ENCODE measurements around the gene GID8.

GRCh38 chr20:62957136-62958117, 19.5 kb downstream of the GID8 start:
- TF ChIP-seq, protein P1, sequence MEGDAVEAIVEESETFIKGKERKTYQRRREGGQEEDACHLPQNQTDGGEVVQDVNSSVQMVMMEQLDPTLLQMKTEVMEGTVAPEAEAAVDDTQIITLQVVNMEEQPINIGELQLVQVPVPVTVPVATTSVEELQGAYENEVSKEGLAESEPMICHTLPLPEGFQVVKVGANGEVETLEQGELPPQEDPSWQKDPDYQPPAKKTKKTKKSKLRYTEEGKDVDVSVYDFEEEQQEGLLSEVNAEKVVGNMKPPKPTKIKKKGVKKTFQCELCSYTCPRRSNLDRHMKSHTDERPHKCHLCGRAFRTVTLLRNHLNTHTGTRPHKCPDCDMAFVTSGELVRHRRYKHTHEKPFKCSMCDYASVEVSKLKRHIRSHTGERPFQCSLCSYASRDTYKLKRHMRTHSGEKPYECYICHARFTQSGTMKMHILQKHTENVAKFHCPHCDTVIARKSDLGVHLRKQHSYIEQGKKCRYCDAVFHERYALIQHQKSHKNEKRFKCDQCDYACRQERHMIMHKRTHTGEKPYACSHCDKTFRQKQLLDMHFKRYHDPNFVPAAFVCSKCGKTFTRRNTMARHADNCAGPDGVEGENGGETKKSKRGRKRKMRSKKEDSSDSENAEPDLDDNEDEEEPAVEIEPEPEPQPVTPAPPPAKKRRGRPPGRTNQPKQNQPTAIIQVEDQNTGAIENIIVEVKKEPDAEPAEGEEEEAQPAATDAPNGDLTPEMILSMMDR (IDR thresholded peaks at IDR 0.05): no peak
- TF ChIP-seq POLR2A (IDR thresholded peaks at IDR 0.05; ENCODE audit: low read depth) (no peak), EP300 (IDR thresholded peaks at IDR 0.05) (no peak)

Measured in esophagus muscularis mucosa (tissue), 4 donors.